Spinal cord (tissue), 10 donors: ENCODE measurements around the gene LY86. TPM values are rescaled to one million over a fixed set of nuclear protein-coding genes. Genes with fewer than 3 reads are reported as not detected.

Experiments
- DNase-seq, 6 donors: peaks; one replicate each; pipeline versions ENCODE4 v3.0.0 to v3.0.0-alpha.2; 2013 to 2015; ENCODE audit warnings: low spot score in 6 of 6, low read depth in 4 of 6
- H3K27ac ChIP-seq: one replicate; pipeline ENCODE4 v1.5.1; 2013; ENCODE audit warnings: low read depth, low read length, control low read depth
- H3K27me3 ChIP-seq: one replicate; pipeline ENCODE4 v1.6.1; 2013; ENCODE audit warnings: low read length; ENCODE audit not compliant: control insufficient read depth, insufficient read depth
- H3K36me3 ChIP-seq: one replicate; pipeline ENCODE4 v1.6.1; 2013; ENCODE audit warnings: low read length; ENCODE audit not compliant: control insufficient read depth, insufficient read depth
- H3K4me1 ChIP-seq: one replicate; pipeline ENCODE4 v1.6.1; 2013; ENCODE audit warnings: low read length; ENCODE audit not compliant: control insufficient read depth, insufficient read depth
- H3K4me3 ChIP-seq: one replicate; pipeline ENCODE4 v1.5.1; 2013; ENCODE audit warnings: low read depth, low read length, control low read depth
- H3K9me3 ChIP-seq: one replicate; pipeline ENCODE4 v1.6.1; 2013; ENCODE audit warnings: low read length; ENCODE audit not compliant: control insufficient read depth, insufficient read depth
- WGBS: methylation state at CpG from one replicate; pipeline ENCODE4 v1.1.5; 2013; ENCODE audit warnings: missing lambda C conversion rate; ENCODE audit not compliant: insufficient coverage; 5-methylcytosine and 5-hydroxymethylcytosine counted together
- polyA plus RNA-seq, 2 donors: library from polyadenylated mRNA; unstranded; fragments of 120-200 nt; gene quantifications; one replicate each; pipeline ENCODE4 v1.2.1, GENCODE V29; 2013; ENCODE audit not compliant: insufficient read length in 2 of 2
- total RNA-seq, 2 donors: library from RNA; depleted of rRNA in 1 of 2; stranded (reverse); fragments of 120-200 nt in 1 of 2; fragments of >200 nt in 1 of 2; gene quantifications; one replicate each; pipeline versions ENCODE4 v1.2.3 to v1.2.4, GENCODE V29; 2013 to 2014
- donor health status: healthy.

LY86 gene
- total and polyA plus RNA-seq, 4 donors = 5.9 to 14.5 (median 7.5) TPM

- DNase-seq = no peak
- Histone ChIP-seq H3K9me3 (no peaks in the 10 kb centered on the region), H3K36me3 (no peaks in the 10 kb centered on the region), H3K4me1 (peaks cover 6% of the 10 kb centered on the region), H3K27ac (no peak overlapping the region), H3K27me3 (no peaks in the 10 kb centered on the region), H3K4me3 (no peak overlapping the region)
- WGBS = 89% methylated on average over 6 of the region's 7 CpGs
Measured at GRCh38 chr6:6616656-6617055, 28.1 kb downstream of the LY86 start.

DNA sequence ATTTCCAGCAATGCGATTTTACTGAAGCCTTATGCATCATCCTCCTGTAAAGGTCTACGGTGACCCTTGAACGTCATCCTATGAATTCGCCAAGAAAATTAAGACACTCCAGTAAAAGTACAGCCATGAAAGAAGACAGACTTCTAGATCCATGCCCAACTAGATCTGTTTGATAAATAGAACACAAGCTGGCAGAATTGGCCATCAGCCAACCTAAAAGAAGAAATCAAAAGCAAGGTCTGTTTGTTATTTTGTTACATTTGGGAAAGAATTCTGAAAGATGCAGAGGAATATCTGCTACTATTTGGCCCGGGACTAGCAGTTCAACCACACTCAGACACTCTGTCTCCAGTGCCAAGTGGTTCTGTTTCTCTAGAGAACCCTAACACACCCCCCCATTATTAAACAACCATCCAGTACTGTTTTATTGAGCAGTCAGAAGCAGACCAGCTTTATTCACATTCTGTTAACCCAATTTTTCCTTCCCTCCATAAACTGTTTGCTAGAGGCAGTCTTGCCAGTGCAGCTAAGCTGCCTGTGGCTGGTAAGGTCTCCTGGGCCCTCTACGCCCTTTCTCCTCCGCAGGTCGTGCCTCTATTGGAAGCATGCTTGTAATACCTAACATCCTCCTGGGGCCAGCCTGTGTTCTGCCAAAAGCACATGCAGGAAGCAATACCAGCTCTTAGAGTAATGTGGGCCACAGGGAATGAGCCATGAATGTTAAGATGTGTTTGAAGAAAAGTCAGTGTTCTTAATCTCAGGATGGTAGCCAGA lies 30.7 kb downstream of the LY86 start:
- peak in 2 of 6 donors; percentile 52 to 60 for DNase-seq
- no peaks in the 10 kb centered on the region for H3K27me3 ChIP-seq
- H3K27ac ChIP-seq = no peak overlapping the region
- no peaks in the 10 kb centered on the region for H3K9me3 ChIP-seq
- no peak overlapping the region for H3K4me3 ChIP-seq
- peaks cover 6% of the 10 kb centered on the region for H3K4me1 ChIP-seq
- H3K36me3 ChIP-seq = no peaks in the 10 kb centered on the region
- 25% methylated on average over 2 of the region's 8 CpGs for WGBS

DNA sequence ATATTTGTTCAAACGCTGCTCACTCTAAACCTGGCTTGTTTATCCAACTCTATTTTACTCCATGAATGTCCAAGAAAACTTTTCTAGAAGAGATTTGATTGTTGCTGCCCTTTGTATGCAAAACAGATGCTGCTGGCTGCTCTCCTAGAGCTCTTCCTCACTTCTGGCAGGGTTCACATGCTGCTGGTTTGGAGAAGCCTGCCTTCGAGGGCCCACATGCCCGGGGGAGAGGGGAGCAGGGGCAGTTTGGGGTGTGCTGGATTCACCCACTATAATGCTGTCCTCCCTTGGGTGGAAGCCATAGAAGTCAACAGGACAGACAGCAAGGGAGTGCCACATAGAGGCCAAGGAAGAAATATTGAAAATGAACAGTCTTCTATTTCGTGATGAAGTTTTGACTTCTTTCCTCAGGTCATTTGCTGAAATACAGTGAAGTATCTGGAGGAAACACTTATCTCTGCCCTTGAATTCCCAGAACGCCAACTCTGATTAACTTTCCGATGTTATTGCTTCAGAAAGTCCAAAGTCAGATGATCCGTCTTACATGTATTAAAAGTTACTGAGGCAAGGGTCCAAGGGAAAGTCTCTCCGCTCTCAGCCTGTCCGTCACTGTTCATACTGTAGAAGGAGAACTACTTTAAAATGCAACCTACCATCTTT lies 32.4 kb downstream of the LY86 start:
- H3K36me3 ChIP-seq = no peaks in the 10 kb centered on the region
- peaks cover 6% of the 10 kb centered on the region for H3K4me1 ChIP-seq
- no peak overlapping the region for H3K4me3 ChIP-seq
- WGBS = 89% methylated on average over 3 of the region's 9 CpGs
- DNase-seq = no peak
- H3K27me3 ChIP-seq = no peaks in the 10 kb centered on the region
- H3K27ac ChIP-seq = no peak overlapping the region
- no peaks in the 10 kb centered on the region for H3K9me3 ChIP-seq

DNA sequence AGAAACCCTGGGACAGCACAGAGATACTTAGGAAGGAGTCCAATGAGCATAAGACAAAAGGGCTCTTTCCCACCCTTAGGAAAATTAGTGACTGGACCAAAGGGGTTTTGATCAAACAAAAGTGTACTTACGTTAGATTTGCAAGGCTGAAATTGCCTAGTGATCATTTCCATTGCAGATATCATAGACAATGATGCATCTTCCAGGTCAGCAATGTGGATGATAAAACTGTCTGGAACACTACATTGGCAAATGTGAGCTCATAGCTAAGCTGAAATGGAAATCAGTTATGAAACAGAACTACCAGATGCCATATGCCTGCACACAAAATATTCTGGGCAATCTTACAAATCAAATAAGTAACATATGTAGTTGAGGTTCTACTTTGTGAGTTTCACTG lies 34.0 kb downstream of the LY86 start:
- Histone ChIP-seq H3K9me3 (no peaks in the 10 kb centered on the region), H3K27me3 (no peaks in the 10 kb centered on the region), H3K36me3 (no peaks in the 10 kb centered on the region), H3K4me3 (no peak overlapping the region), H3K27ac (no peak overlapping the region), H3K4me1 (peaks cover 9% of the 10 kb centered on the region)
- 100% methylated on average over 1 of the region's 1 CpG for WGBS
- DNase-seq = peak in 2 of 6 donors; percentile 43 to 84

GRCh38 chr6:6623553-6623952 lies 35.0 kb downstream of the LY86 start:
- DNase-seq = peak in 1 of 6 donors; percentile 13
- H3K4me1 ChIP-seq = peaks cover 9% of the 10 kb centered on the region
- H3K36me3 ChIP-seq = no peaks in the 10 kb centered on the region
- 88% methylated on average over 1 of the region's 1 CpG for WGBS
- no peak overlapping the region for H3K4me3 ChIP-seq
- no peak overlapping the region for H3K27ac ChIP-seq
- no peaks in the 10 kb centered on the region for H3K9me3 ChIP-seq
- H3K27me3 ChIP-seq = no peaks in the 10 kb centered on the region

- DNase-seq = no peak
- H3K27ac ChIP-seq = no peak overlapping the region
- H3K36me3 ChIP-seq = no peaks in the 10 kb centered on the region
- H3K4me1 ChIP-seq = peaks cover 7% of the 10 kb centered on the region
- no peaks in the 10 kb centered on the region for H3K9me3 ChIP-seq
- H3K27me3 ChIP-seq = no peaks in the 10 kb centered on the region
- 100% methylated on average over 1 of the region's 6 CpGs for WGBS
- H3K4me3 ChIP-seq = no peak overlapping the region
Measured at GRCh38 chr6:6624269-6624990, 35.9 kb downstream of the LY86 start.

- Histone ChIP-seq H3K4me1 (peaks cover 3% of the 10 kb centered on the region), H3K4me3 (no peak overlapping the region), H3K27me3 (no peaks in the 10 kb centered on the region), H3K27ac (no peak overlapping the region), H3K9me3 (no peaks in the 10 kb centered on the region), H3K36me3 (no peaks in the 10 kb centered on the region)
- peak in 1 of 6 donors; percentile 72 for DNase-seq
- 65% methylated on average over 5 of the region's 6 CpGs for WGBS
Measured at GRCh38 chr6:6626187-6626586, 37.7 kb downstream of the LY86 start.

DNA sequence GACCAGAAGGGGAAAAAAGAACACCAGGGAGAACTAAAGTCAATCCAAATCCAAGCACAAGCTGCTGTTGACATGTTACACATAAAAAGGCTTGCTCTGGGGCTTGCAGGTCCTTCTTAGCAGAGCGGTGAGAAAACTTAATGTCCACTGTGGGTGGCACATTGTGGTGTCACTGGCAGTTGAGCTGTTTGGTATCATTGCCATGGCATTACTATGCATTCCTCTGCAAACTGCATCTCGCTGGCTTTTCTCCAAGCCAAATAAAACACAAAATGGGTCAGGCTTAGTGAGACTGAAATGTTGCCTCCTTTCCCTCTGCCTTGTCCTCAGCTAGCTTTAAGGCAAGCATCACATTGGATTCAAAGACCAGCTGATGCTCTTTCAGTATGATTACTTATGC lies 40.9 kb downstream of the LY86 start:
- 19% methylated on average over 2 of the region's 2 CpGs for WGBS
- Histone ChIP-seq H3K27me3 (no peaks in the 10 kb centered on the region), H3K4me3 (no peak overlapping the region), H3K36me3 (no peaks in the 10 kb centered on the region), H3K27ac (no peak overlapping the region), H3K4me1 (peaks cover 3% of the 10 kb centered on the region), H3K9me3 (no peaks in the 10 kb centered on the region)
- peak in 2 of 6 donors; percentile 40 to 67 for DNase-seq

DNA sequence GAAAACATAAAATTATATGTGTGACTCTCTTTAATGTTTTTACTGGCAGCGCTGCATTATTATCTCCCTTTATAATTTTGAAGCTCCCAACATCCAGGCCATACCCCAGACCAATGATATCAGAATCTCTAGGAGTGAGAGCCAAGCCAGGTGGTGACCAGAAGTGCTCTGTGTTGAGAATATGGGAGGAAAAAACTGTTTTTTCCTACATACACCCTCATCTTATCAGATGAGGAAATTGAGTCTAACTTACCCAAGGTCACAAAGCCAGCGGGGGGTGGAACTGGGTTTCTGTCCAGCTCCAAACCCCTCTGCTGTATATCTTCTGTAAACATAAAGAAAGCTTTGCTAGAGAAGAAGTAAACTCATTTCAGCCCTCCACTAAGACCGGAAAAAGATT lies 42.5 kb downstream of the LY86 start:
- Histone ChIP-seq H3K27me3 (no peaks in the 10 kb centered on the region), H3K27ac (no peak overlapping the region), H3K4me1 (peaks cover 3% of the 10 kb centered on the region), H3K9me3 (no peaks in the 10 kb centered on the region), H3K36me3 (no peaks in the 10 kb centered on the region), H3K4me3 (no peak overlapping the region)
- no peak for DNase-seq
- WGBS = no CpG with 5 or more reads among the region's 3 CpGs
